ENCODE results near the gene MTMR3. TPM values are rescaled to one million over a fixed set of nuclear protein-coding genes. Genes with fewer than 3 reads are reported as not detected.

The MTMR3 gene
- total and polyA plus RNA-seq, 2 donors (not counting 1 experiment from before 2014, with no cell fraction given) = 31.7 to 67.8 TPM

GRCh38 chr22:29988719-29989118 lies 105.7 kb downstream of the MTMR3 start:
- H3K27ac ChIP-seq (ENCODE audit: low read length in 2 of 2) = no peak overlapping the region
- no peak overlapping the region for H3K4me2 ChIP-seq (replicated peaks; ENCODE audit: low read depth, low read length, poor library complexity, severe bottlenecking)
- Mint-ChIP-seq H3K27me3 (no peaks in the 10 kb centered on the region), H3K4me3 (no peak overlapping the region), H3K9me3 (ENCODE audit: insufficient read depth) (no peaks in the 10 kb centered on the region), H3K27ac (no peak overlapping the region), H3K4me1 (no peaks in the 10 kb centered on the region)
- TF ChIP-seq EZH2 (IDR thresholded peaks at IDR 0.05; ENCODE audit: borderline replicate concordance, insufficient read depth, low read depth, low read length, poor library complexity, severe bottlenecking) (no peak), CTCF (IDR thresholded peaks at IDR 0.05) (no peak)
- CTCF ChIA-PET = no interaction called here
- no peak overlapping the region for H3K9ac ChIP-seq (ENCODE audit: low read length)
- ATAC-seq (ENCODE audit: low read depth) (no peak), DNase-seq (no peak)
- H3K4me3 ChIP-seq (ENCODE audit: control extremely low read depth in 1 of 5, extremely low read depth in 1 of 5, insufficient read depth in 1 of 5, low read depth in 2 of 5, low read length in 4 of 5) = no peak overlapping the region
- peaks cover 0 to 45% of the 10 kb centered on the region in 2 experiments for H3K36me3 ChIP-seq (replicated peaks in 1 of 2; ENCODE audit: control extremely low read depth in 1 of 2, control insufficient read depth in 1 of 2, extremely low read depth in 1 of 2, insufficient read depth in 2 of 2, low read length in 1 of 2)
- no peaks in the 10 kb centered on the region for H3K27me3 ChIP-seq (replicated peaks in 1 of 4; ENCODE audit: control extremely low read depth in 1 of 4, control insufficient read depth in 3 of 4, insufficient read depth in 4 of 4, low read length in 3 of 4)
- H2AFZ ChIP-seq (ENCODE audit: insufficient read depth, low read depth, low read length, poor library complexity, severe bottlenecking) = no peak overlapping the region
- no peaks in the 10 kb centered on the region for H3K79me2 ChIP-seq (ENCODE audit: control insufficient read depth, insufficient read depth, low read length)
- no peaks in the 10 kb centered on the region for H3K9me3 ChIP-seq (ENCODE audit: control extremely low read depth in 1 of 3, control insufficient read depth in 2 of 3, insufficient read depth in 1 of 3, low read length in 2 of 3)
- intact Hi-C loops (cut with micrococcal nuclease) = no loop called here
- POLR2A ChIA-PET = no interaction called here
- no CpG with 5 or more reads among the region's 2 CpGs for WGBS (ENCODE audit: insufficient coverage)
- no peaks in the 10 kb centered on the region for H4K20me1 ChIP-seq (ENCODE audit: control insufficient read depth, insufficient read depth, low read length, poor library complexity, severe bottlenecking)
- H3K4me1 ChIP-seq (ENCODE audit: control insufficient read depth in 2 of 2, insufficient read depth in 2 of 2, low read length in 2 of 2) = no peaks in the 10 kb centered on the region

DNA sequence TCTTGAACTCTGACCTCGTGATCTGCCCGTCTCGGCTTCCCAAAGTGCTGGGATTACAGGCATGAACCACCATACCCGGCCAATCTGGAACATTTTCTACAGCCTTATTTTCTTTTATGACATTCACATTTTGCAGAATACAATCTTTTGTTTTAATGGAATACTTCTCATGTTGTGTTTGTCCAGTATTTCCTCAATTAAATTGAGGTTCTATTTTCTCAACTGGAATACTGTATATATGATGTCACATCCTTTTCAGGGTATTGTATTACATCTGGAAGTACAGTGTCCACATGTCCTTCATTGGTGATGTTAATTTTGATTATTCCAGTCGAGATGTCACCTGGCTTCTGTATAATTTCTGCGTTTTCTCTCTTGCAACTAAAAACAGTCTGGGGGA lies 106.5 kb downstream of the MTMR3 start:
- Histone ChIP-seq H3K4me3 (ENCODE audit: control extremely low read depth in 1 of 5, extremely low read depth in 1 of 5, insufficient read depth in 1 of 5, low read depth in 2 of 5, low read length in 4 of 5) (no peak overlapping the region), H3K4me1 (ENCODE audit: control insufficient read depth in 2 of 2, insufficient read depth in 2 of 2, low read length in 2 of 2) (no peaks in the 10 kb centered on the region), H2AFZ (ENCODE audit: insufficient read depth, low read depth, low read length, poor library complexity, severe bottlenecking) (no peak overlapping the region), H3K4me2 (replicated peaks; ENCODE audit: low read depth, low read length, poor library complexity, severe bottlenecking) (no peak overlapping the region), H4K20me1 (ENCODE audit: control insufficient read depth, insufficient read depth, low read length, poor library complexity, severe bottlenecking) (no peaks in the 10 kb centered on the region), H3K9me3 (ENCODE audit: control extremely low read depth in 1 of 3, control insufficient read depth in 2 of 3, insufficient read depth in 1 of 3, low read length in 2 of 3) (no peaks in the 10 kb centered on the region), H3K79me2 (ENCODE audit: control insufficient read depth, insufficient read depth, low read length) (no peaks in the 10 kb centered on the region), H3K36me3 (replicated peaks in 1 of 2; ENCODE audit: control extremely low read depth in 1 of 2, control insufficient read depth in 1 of 2, extremely low read depth in 1 of 2, insufficient read depth in 2 of 2, low read length in 1 of 2) (peaks cover 0 to 45% of the 10 kb centered on the region in 2 experiments), H3K27ac (ENCODE audit: low read length in 2 of 2) (no peak overlapping the region), H3K27me3 (replicated peaks in 1 of 4; ENCODE audit: control extremely low read depth in 1 of 4, control insufficient read depth in 3 of 4, insufficient read depth in 4 of 4, low read length in 3 of 4) (no peaks in the 10 kb centered on the region), H3K9ac (ENCODE audit: low read length) (no peak overlapping the region)
- H3K27me3 Mint-ChIP-seq = no peaks in the 10 kb centered on the region
- TF ChIP-seq EZH2 (IDR thresholded peaks at IDR 0.05; ENCODE audit: borderline replicate concordance, insufficient read depth, low read depth, low read length, poor library complexity, severe bottlenecking) (no peak), CTCF (IDR thresholded peaks at IDR 0.05) (no peak)
- ChIA-PET POLR2A (no interaction called here), CTCF (no interaction called here)
- no peak overlapping the region for H3K4me3 Mint-ChIP-seq
- H3K27ac Mint-ChIP-seq = no peak overlapping the region
- DNase-seq = no peak
- ATAC-seq (ENCODE audit: low read depth) = no peak
- H3K9me3 Mint-ChIP-seq (ENCODE audit: insufficient read depth) = no peaks in the 10 kb centered on the region
- intact Hi-C loops (cut with micrococcal nuclease) = no loop called here
- WGBS (ENCODE audit: insufficient coverage) = no CpG with 5 or more reads among the region's 6 CpGs
- no peaks in the 10 kb centered on the region for H3K4me1 Mint-ChIP-seq
